GM21529 (cell line): ENCODE results near the gene BLCAP.
"Not testable (repeated sequence)": the region's sequence is repeated elsewhere in the genome, so short reads cannot be mapped to it uniquely, and the experiment has no call there.

Experiments
- ATAC-seq: cut with Tn5 transposase; IDR thresholded peaks from one replicate; pipeline ENCODE4 v1.9.1; 2021; ENCODE audit not compliant: unreplicated experiment

The BLCAP gene

GRCh38 chr20:37490663-37491350 is 36.9 kb downstream of the BLCAP start:
- ATAC-seq = no peak

- not testable (repeated sequence) for ATAC-seq
Observed at GRCh38 chr20:37486209-37486608, 41.5 kb downstream of the BLCAP start.

- ATAC-seq = no peak
Observed at GRCh38 chr20:37484331-37484730, 43.3 kb downstream of the BLCAP start.

- ATAC-seq = no peak
Observed at GRCh38 chr20:37481610-37482009, 46.1 kb downstream of the BLCAP start.

- no peak for ATAC-seq
Observed at GRCh38 chr20:37480919-37481318, 46.8 kb downstream of the BLCAP start.

- ATAC-seq = no peak
Observed at GRCh38 chr20:37479925-37480691, 47.6 kb downstream of the BLCAP start.

GRCh38 chr20:37479266-37479665 is 48.4 kb downstream of the BLCAP start:
- no peak for ATAC-seq

- no peak for ATAC-seq
Observed at GRCh38 chr20:37477041-37477440, 50.6 kb downstream of the BLCAP start.

- no peak for ATAC-seq
Observed at GRCh38 chr20:37475252-37475651, 52.4 kb downstream of the BLCAP start.

GRCh38 chr20:37474386-37474785 is 53.3 kb downstream of the BLCAP start:
- no peak for ATAC-seq

- no peak for ATAC-seq
Observed at GRCh38 chr20:37473249-37474000, 54.3 kb downstream of the BLCAP start.

- ATAC-seq = not testable (repeated sequence)
Observed at GRCh38 chr20:37472435-37472834, 55.2 kb downstream of the BLCAP start.

- ATAC-seq = no peak
Observed at GRCh38 chr20:37471741-37472235, 55.9 kb downstream of the BLCAP start.

- ATAC-seq = not testable (repeated sequence)
Observed at GRCh38 chr20:37470190-37470589, 57.5 kb downstream of the BLCAP start.

- no peak for ATAC-seq
Observed at GRCh38 chr20:37469531-37469930, 58.1 kb downstream of the BLCAP start.

GRCh38 chr20:37468886-37469285 is 58.8 kb downstream of the BLCAP start:
- ATAC-seq = no peak
